ENCODE results near the gene FAM193A. TPM values are rescaled to one million over a fixed set of nuclear protein-coding genes. Genes with fewer than 3 reads are reported as not detected.

The FAM193A gene
- total RNA-seq, 1 experiment from 2014 or later = 13.6 TPM

GRCh38 chr4:2626231-2626630, 89.8 kb downstream of the FAM193A start:
- H3K36me3 ChIP-seq (ENCODE audit: low read depth, low read length) = no peaks in the 10 kb centered on the region
- H3K4me3 ChIP-seq (ENCODE audit: low read length) = no peak overlapping the region
- CTCF ChIA-PET = no interaction called here
- H3K4me2 ChIP-seq (ENCODE audit: low read length) = no peak overlapping the region
- H3K4me1 ChIP-seq (ENCODE audit: insufficient read depth, low read length) = no peaks in the 10 kb centered on the region
- POLR2A ChIA-PET (ENCODE audit: unreplicated experiment) = no interaction called here
- H3K9ac ChIP-seq (ENCODE audit: low read length) = no peak overlapping the region
- no peaks in the 10 kb centered on the region for H3K9me2 ChIP-seq (replicated peaks; ENCODE audit: low read length)
- no peak overlapping the region for H2AFZ ChIP-seq (ENCODE audit: low read length)
- TF ChIP-seq EZH2phosphoT487 (IDR thresholded peaks at IDR 0.05; ENCODE audit: borderline replicate concordance, low read length) (no peak), CTCF (conservative IDR thresholded peaks at IDR 0.05; ENCODE audit: low read depth, low read length) (no peak), EZH2 (IDR thresholded peaks at IDR 0.05; ENCODE audit: low read length, unreplicated experiment) (no peak)
- no peaks in the 10 kb centered on the region for H3K27me3 ChIP-seq (ENCODE audit: low read length)
- H3K27ac ChIP-seq (ENCODE audit: low read length) = no peak overlapping the region
- intact Hi-C loops (cut with micrococcal nuclease) = no loop called here
- no TSS peak for BruUV-seq (replicated peaks)
- no peaks in the 10 kb centered on the region for H3K9me3 ChIP-seq (ENCODE audit: low read length)
- DNase-seq (no peak), ATAC-seq (no peak)
- H4K20me1 ChIP-seq (ENCODE audit: low read length) = no peaks in the 10 kb centered on the region
- H3F3A ChIP-seq (ENCODE audit: low read length, unreplicated experiment) = no peaks in the 10 kb centered on the region
- peaks cover 24% of the 10 kb centered on the region for H3K79me2 ChIP-seq (ENCODE audit: low read length)

- TF ChIP-seq CTCF (conservative IDR thresholded peaks at IDR 0.05; ENCODE audit: low read depth, low read length) (no peak), EZH2phosphoT487 (IDR thresholded peaks at IDR 0.05; ENCODE audit: borderline replicate concordance, low read length) (no peak), EZH2 (IDR thresholded peaks at IDR 0.05; ENCODE audit: low read length, unreplicated experiment) (no peak)
- Histone ChIP-seq H3K9me3 (ENCODE audit: low read length) (no peaks in the 10 kb centered on the region), H3K4me3 (ENCODE audit: low read length) (no peak overlapping the region), H4K20me1 (ENCODE audit: low read length) (no peaks in the 10 kb centered on the region), H3K4me2 (ENCODE audit: low read length) (no peak overlapping the region), H3K9ac (ENCODE audit: low read length) (no peak overlapping the region), H3K27ac (ENCODE audit: low read length) (no peak overlapping the region), H3K27me3 (ENCODE audit: low read length) (no peaks in the 10 kb centered on the region), H3K9me2 (replicated peaks; ENCODE audit: low read length) (no peaks in the 10 kb centered on the region), H2AFZ (ENCODE audit: low read length) (no peak overlapping the region), H3F3A (ENCODE audit: low read length, unreplicated experiment) (no peaks in the 10 kb centered on the region), H3K36me3 (ENCODE audit: low read depth, low read length) (0 out of 2 replicates have a peak, but pooled peaks cover 7% of the 10 kb centered on the region), H3K4me1 (ENCODE audit: insufficient read depth, low read length) (no peaks in the 10 kb centered on the region), H3K79me2 (ENCODE audit: low read length) (no peaks in the 10 kb centered on the region)
- intact Hi-C loops (cut with micrococcal nuclease) = loop anchor here (10.0 kb wide), 1 partner anchor 46 kb away; no protein-coding TSS in a partner anchor
- BruUV-seq (replicated peaks) = no TSS peak
- ATAC-seq (no peak), DNase-seq (no peak)
- ChIA-PET POLR2A (ENCODE audit: unreplicated experiment) (no interaction called here), CTCF (no interaction called here)
These were observed 94.3 kb downstream of the FAM193A start for GRCh38 chr4:2630556-2631273.

GRCh38 chr4:2634014-2634413, 97.6 kb downstream of the FAM193A start:
- Histone ChIP-seq H3K4me1 (ENCODE audit: insufficient read depth, low read length) (peaks cover 8% of the 10 kb centered on the region), H3K4me2 (ENCODE audit: low read length) (no peak overlapping the region), H3K27ac (ENCODE audit: low read length) (no peak overlapping the region), H3K9me3 (ENCODE audit: low read length) (no peaks in the 10 kb centered on the region), H3K36me3 (ENCODE audit: low read depth, low read length) (peaks cover 19% of the 10 kb centered on the region), H3K27me3 (ENCODE audit: low read length) (no peaks in the 10 kb centered on the region), H3F3A (ENCODE audit: low read length, unreplicated experiment) (no peaks in the 10 kb centered on the region), H3K9me2 (replicated peaks; ENCODE audit: low read length) (no peaks in the 10 kb centered on the region), H3K9ac (ENCODE audit: low read length) (no peak overlapping the region), H2AFZ (ENCODE audit: low read length) (no peak overlapping the region), H3K4me3 (ENCODE audit: low read length) (no peak overlapping the region), H4K20me1 (ENCODE audit: low read length) (0 out of 2 replicates have a peak, but pooled peaks cover 4% of the 10 kb centered on the region), H3K79me2 (ENCODE audit: low read length) (no peaks in the 10 kb centered on the region)
- no peak for TF ChIP-seq EZH2 (IDR thresholded peaks at IDR 0.05; ENCODE audit: low read length, unreplicated experiment)
- TF ChIP-seq CTCF (conservative IDR thresholded peaks at IDR 0.05; ENCODE audit: low read depth, low read length) = no peak
- no peak for TF ChIP-seq EZH2phosphoT487 (IDR thresholded peaks at IDR 0.05; ENCODE audit: borderline replicate concordance, low read length)
- DNase-seq (no peak), ATAC-seq (no peak)
- ChIA-PET POLR2A (ENCODE audit: unreplicated experiment) (no interaction called here), CTCF (no interaction called here)
- intact Hi-C loops (cut with micrococcal nuclease) = loop anchor here (10.0 kb wide), 1 partner anchor 49 kb away; no protein-coding TSS in a partner anchor
- BruUV-seq (replicated peaks) = no TSS peak
